HepG2 (cell line): Measurements from ENCODE around the gene GPR155. TPM values are rescaled to one million over a fixed set of nuclear protein-coding genes. Genes with fewer than 3 reads are reported as not detected.
A peak's percentile ranks its signal among the peaks of the same experiment; 100 is the strongest.

Experiments
- CHD4 ChIP-seq: fragments of 200-600 bp; sonication (generic); IDR thresholded peaks from 2 replicates; pipeline ENCODE4 v1.7.0; 2017; ENCODE audit warnings: mild to moderate bottlenecking, low read length, borderline replicate concordance
- HES4 ChIP-seq: sonication (generic); formaldehyde crosslinking; IDR thresholded peaks from 2 replicates; pipeline ENCODE4 v1.9.0; 2021; ENCODE audit warnings: mild to moderate bottlenecking, missing genetic modification reagents, borderline replicate concordance
- MEIS1 ChIP-seq: sonication (generic); formaldehyde crosslinking; IDR thresholded peaks from 2 replicates; pipeline ENCODE4 v1.9.0; 2021; ENCODE audit warnings: mild to moderate bottlenecking, missing genetic modification reagents, moderate library complexity, borderline replicate concordance
- RARA ChIP-seq: IDR thresholded peaks from 2 replicates; pipeline ENCODE4 v1.6.1; 2016; ENCODE audit warnings: missing genetic modification reagents, missing compliant biosample characterization
- RNF219 ChIP-seq: sonication (generic); formaldehyde crosslinking; IDR thresholded peaks from 2 replicates; pipeline ENCODE4 v1.5.0; 2020; ENCODE audit warnings: mild to moderate bottlenecking, missing genetic modification reagents
- SNAPC4 ChIP-seq: sonication (generic); formaldehyde crosslinking; IDR thresholded peaks from 2 replicates; pipeline ENCODE4 v1.4.0; 2020; ENCODE audit warnings: mild to moderate bottlenecking, missing genetic modification reagents
- ZKSCAN5 ChIP-seq: sonication (generic); formaldehyde crosslinking; IDR thresholded peaks from 2 replicates; pipeline ENCODE4 v1.5.1; 2020; ENCODE audit warnings: mild to moderate bottlenecking, missing genetic modification reagents
- ZNF121 ChIP-seq: sonication (generic); formaldehyde crosslinking; IDR thresholded peaks from 2 replicates; pipeline ENCODE4 v1.5.0; 2020; ENCODE audit warnings: mild to moderate bottlenecking, missing genetic modification reagents
- ZNF337 ChIP-seq: sonication (generic); formaldehyde crosslinking; IDR thresholded peaks from 2 replicates; pipeline ENCODE4 v1.5.1; 2020; ENCODE audit warnings: missing genetic modification reagents, low read depth, mild to moderate bottlenecking, borderline replicate concordance
- ZNF44 ChIP-seq: sonication (generic); formaldehyde crosslinking; IDR thresholded peaks from 2 replicates; pipeline ENCODE4 v1.5.1; 2020; ENCODE audit warnings: mild to moderate bottlenecking, missing genetic modification reagents
- ZNF546 ChIP-seq: sonication (generic); formaldehyde crosslinking; conservative IDR thresholded peaks from 2 replicates; pipeline ENCODE4 v1.8.1; 2023; ENCODE audit warnings: mild to moderate bottlenecking, missing genetic modification reagents
- ZNF563 ChIP-seq: sonication (generic); formaldehyde crosslinking; IDR thresholded peaks from 2 replicates; pipeline ENCODE4 v1.8.0; 2022; ENCODE audit warnings: mild to moderate bottlenecking, moderate library complexity, missing genetic modification reagents
- ZNF816 ChIP-seq: sonication (generic); formaldehyde crosslinking; IDR thresholded peaks from 2 replicates; pipeline ENCODE4 v1.8.0; 2022; ENCODE audit warnings: missing genetic modification reagents, mild to moderate bottlenecking, borderline replicate concordance
- ZSCAN12 ChIP-seq: sonication (generic); formaldehyde crosslinking; IDR thresholded peaks from 2 replicates; pipeline ENCODE4 v1.9.0; 2021; ENCODE audit warnings: mild to moderate bottlenecking, missing genetic modification reagents
- polyA plus RNA-seq, 8 experiments: library from polyadenylated mRNA; depleted of rRNA in 3 of 8; stranded (reverse) in 7 of 8; unstranded in 1 of 8; fragments of >200 nt; fragmentation: Illumina TruSeq in 4 of 8; extraction: Trizol in 4 of 8; gene quantifications; 2 replicates each; pipeline versions ENCODE4 v1.2.1 to v1.2.3, GENCODE V29; 2011 to 2016; ENCODE audit warnings: low read depth in 4 of 8, missing spikeins in 1 of 8, mixed read lengths in 1 of 8; ENCODE audit not compliant: insufficient read depth in 1 of 8
- total RNA-seq, 5 experiments: library from RNA; depleted of rRNA; stranded (reverse); fragments of >200 nt; fragmentation: Illumina TruSeq; extraction: Trizol; gene quantifications; 2 replicates each; pipeline ENCODE4 v1.2.3, GENCODE V29; 2016; ENCODE audit warnings: low read depth in 1 of 5
- TF ChIP-seq, protein P1 (sequence below): sonication (generic); formaldehyde crosslinking; IDR thresholded peaks from 2 replicates; pipeline ENCODE4 v1.8.0; 2022; ENCODE audit warnings: missing genetic modification reagents, mild to moderate bottlenecking, borderline replicate concordance
- TF ChIP-seq, protein P2 (sequence below): sonication (generic); formaldehyde crosslinking; IDR thresholded peaks from 2 replicates; pipeline ENCODE4 v1.4.0; 2020; ENCODE audit warnings: missing genetic modification reagents, borderline replicate concordance

The GPR155 gene
- total and polyA plus RNA-seq, 2 of the 13 experiments (the other 11 are each of a cell fraction or from before 2014, with no cell fraction given) = 0.15 to 0.49 TPM

GRCh38 chr2:174395969-174396630 lies 90.7 kb downstream of the GPR155 start (continued):
- no peak for TF ChIP-seq RNF219
- TF ChIP-seq, protein P1, sequence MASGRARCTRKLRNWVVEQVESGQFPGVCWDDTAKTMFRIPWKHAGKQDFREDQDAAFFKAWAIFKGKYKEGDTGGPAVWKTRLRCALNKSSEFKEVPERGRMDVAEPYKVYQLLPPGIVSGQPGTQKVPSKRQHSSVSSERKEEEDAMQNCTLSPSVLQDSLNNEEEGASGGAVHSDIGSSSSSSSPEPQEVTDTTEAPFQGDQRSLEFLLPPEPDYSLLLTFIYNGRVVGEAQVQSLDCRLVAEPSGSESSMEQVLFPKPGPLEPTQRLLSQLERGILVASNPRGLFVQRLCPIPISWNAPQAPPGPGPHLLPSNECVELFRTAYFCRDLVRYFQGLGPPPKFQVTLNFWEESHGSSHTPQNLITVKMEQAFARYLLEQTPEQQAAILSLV (CRISPR knock-in tag) = peak; percentile 23; the same call in 1 of the 2 replicates
- TF ChIP-seq MEIS1 (CRISPR knock-in tag) = no peak
- TF ChIP-seq ZNF546 (CRISPR knock-in tag) = peak; percentile 66; the same call in 1 of the 2 replicates
- 0 out of 2 replicates have a peak, but pooled peaks have one; percentile 1 for TF ChIP-seq ZNF44
- 0 out of 2 replicates have a peak, but pooled peaks have one; percentile 5 for TF ChIP-seq ZNF121 (CRISPR knock-in tag)
- no peak for TF ChIP-seq SNAPC4 (CRISPR knock-in tag)
- 0 out of 2 replicates have a peak, but pooled peaks have one; percentile 35 for TF ChIP-seq ZNF563 (CRISPR knock-in tag)
- peak; percentile 40; the same call in 1 of the 2 replicates for TF ChIP-seq CHD4
- no peak for TF ChIP-seq ZSCAN12 (CRISPR knock-in tag)
- no peak for TF ChIP-seq ZKSCAN5 (CRISPR knock-in tag)
- no peak for TF ChIP-seq HES4 (CRISPR knock-in tag)
- TF ChIP-seq, protein P2, sequence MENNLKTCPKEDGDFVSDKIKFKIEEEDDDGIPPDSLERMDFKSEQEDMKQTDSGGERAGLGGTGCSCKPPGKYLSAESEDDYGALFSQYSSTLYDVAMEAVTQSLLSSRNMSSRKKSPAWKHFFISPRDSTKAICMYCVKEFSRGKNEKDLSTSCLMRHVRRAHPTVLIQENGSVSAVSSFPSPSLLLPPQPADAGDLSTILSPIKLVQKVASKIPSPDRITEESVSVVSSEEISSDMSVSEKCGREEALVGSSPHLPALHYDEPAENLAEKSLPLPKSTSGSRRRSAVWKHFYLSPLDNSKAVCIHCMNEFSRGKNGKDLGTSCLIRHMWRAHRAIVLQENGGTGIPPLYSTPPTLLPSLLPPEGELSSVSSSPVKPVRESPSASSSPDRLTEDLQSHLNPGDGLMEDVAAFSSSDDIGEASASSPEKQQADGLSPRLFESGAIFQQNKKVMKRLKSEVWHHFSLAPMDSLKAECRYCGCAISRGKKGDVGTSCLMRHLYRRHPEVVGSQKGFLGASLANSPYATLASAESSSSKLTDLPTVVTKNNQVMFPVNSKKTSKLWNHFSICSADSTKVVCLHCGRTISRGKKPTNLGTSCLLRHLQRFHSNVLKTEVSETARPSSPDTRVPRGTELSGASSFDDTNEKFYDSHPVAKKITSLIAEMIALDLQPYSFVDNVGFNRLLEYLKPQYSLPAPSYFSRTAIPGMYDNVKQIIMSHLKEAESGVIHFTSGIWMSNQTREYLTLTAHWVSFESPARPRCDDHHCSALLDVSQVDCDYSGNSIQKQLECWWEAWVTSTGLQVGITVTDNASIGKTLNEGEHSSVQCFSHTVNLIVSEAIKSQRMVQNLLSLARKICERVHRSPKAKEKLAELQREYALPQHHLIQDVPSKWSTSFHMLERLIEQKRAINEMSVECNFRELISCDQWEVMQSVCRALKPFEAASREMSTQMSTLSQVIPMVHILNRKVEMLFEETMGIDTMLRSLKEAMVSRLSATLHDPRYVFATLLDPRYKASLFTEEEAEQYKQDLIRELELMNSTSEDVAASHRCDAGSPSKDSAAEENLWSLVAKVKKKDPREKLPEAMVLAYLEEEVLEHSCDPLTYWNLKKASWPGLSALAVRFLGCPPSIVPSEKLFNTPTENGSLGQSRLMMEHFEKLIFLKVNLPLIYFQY (CRISPR knock-in tag) = no peak; the same call in 1 of the 2 replicates
- peak; percentile 58; the same call in 1 of the 2 replicates for TF ChIP-seq ZNF816 (CRISPR knock-in tag)
- TF ChIP-seq ZNF337 = 0 out of 2 replicates have a peak, but pooled peaks have one; percentile 20
- TF ChIP-seq RARA (CRISPR knock-in tag) = peak; percentile 12; the same call in 1 of the 2 replicates
